GM18861 (cell line): ENCODE data around the gene ZDHHC22.
"Not testable (repeated sequence)": the region's sequence is repeated elsewhere in the genome, so short reads cannot be mapped to it uniquely, and the experiment has no call there.

Experiments used
- ATAC-seq: cut with Tn5 transposase; IDR thresholded peaks from one replicate; pipeline ENCODE4 v1.9.1; 2021; ENCODE audit not compliant: unreplicated experiment

ZDHHC22 gene

GRCh38 chr14:77141214-77142004 lies at the start of gene ZDHHC22:
Gene ZDHHC22 (minus strand): TSS chr14:77141791. CDS start chr14:77139738, 2,053 bp downstream.
- ATAC-seq = no peak

- no peak for ATAC-seq
Observed at GRCh38 chr14:77190977-77191376, 49.4 kb upstream of the ZDHHC22 start.

- no peak for ATAC-seq
Observed at GRCh38 chr14:77189479-77189878, 47.9 kb upstream of the ZDHHC22 start.

GRCh38 chr14:77187649-77188012 lies 46.0 kb upstream of the ZDHHC22 start:
- ATAC-seq = no peak

- no peak for ATAC-seq
Observed at GRCh38 chr14:77186911-77187648, 45.5 kb upstream of the ZDHHC22 start.

- ATAC-seq = no peak
Observed at GRCh38 chr14:77185093-77185465, 43.5 kb upstream of the ZDHHC22 start.

- ATAC-seq = no peak
Observed at GRCh38 chr14:77184396-77185092, 43.0 kb upstream of the ZDHHC22 start.

- no peak for ATAC-seq
Observed at GRCh38 chr14:77183896-77184295, 42.3 kb upstream of the ZDHHC22 start.

GRCh38 chr14:77181603-77182437 lies 40.2 kb upstream of the ZDHHC22 start, which contains the start of gene TMEM63C:
Gene TMEM63C (plus strand): TSS chr14:77181798. CDS start chr14:77218814, 37,016 bp downstream.
- ATAC-seq = no peak

GRCh38 chr14:77180726-77181602 lies 39.4 kb upstream of the ZDHHC22 start:
- no peak for ATAC-seq

GRCh38 chr14:77178656-77179055 lies 37.1 kb upstream of the ZDHHC22 start:
- ATAC-seq = no peak

GRCh38 chr14:77177702-77178101 lies 36.1 kb upstream of the ZDHHC22 start:
- no peak for ATAC-seq

GRCh38 chr14:77175843-77176242 lies 34.3 kb upstream of the ZDHHC22 start:
- no peak for ATAC-seq

- not testable (repeated sequence) for ATAC-seq
Observed at GRCh38 chr14:77173911-77174617, 32.5 kb upstream of the ZDHHC22 start.

- ATAC-seq = no peak
Observed at GRCh38 chr14:77172916-77173315, 31.3 kb upstream of the ZDHHC22 start.

- ATAC-seq = no peak
Observed at GRCh38 chr14:77170045-77170444, 28.5 kb upstream of the ZDHHC22 start.

- no peak for ATAC-seq
Observed at GRCh38 chr14:77161011-77161410, 19.4 kb upstream of the ZDHHC22 start.

GRCh38 chr14:77158882-77159255 lies 17.3 kb upstream of the ZDHHC22 start:
- ATAC-seq = no peak

GRCh38 chr14:77158175-77158881 lies 16.7 kb upstream of the ZDHHC22 start:
- ATAC-seq = no peak
